IMR-90 (cell line): Measurements from ENCODE around the gene ZNF423. TPM values are rescaled to one million over a fixed set of nuclear protein-coding genes. Genes with fewer than 3 reads are reported as not detected.

Experiments used
- ATAC-seq: fragments of 200-7000 bp; cut with Tn5 transposase; 2 replicates; pipeline ENCODE4 v1.9.1; 2020; ENCODE audit warnings: low read depth, mild to moderate bottlenecking, moderate library complexity
- BruUV-seq: library from RNA; stranded (reverse); fragments of 400-500 nt; replicated peaks from 2 replicates; lab custom pipeline; 2021; lab: Mats Ljungman, UMichigan
- CTCF ChIA-PET: fragments of 300-600 bp; formaldehyde crosslinking; extraction: SDS; loops from one replicate; lab custom pipeline; 2021; ENCODE audit warnings: antibody characterized with exemption; lab: Yijun Ruan, JAX
- POLR2A ChIA-PET: fragments of 300-600 bp; sonication (Branson Sonifier 250); formaldehyde crosslinking; loops from one replicate; lab custom pipeline; 2022; ENCODE audit warnings: antibody characterized with exemption; ENCODE audit not compliant: unreplicated experiment; lab: Charles Lee
- DNase-seq: peaks from one replicate; pipeline ENCODE4 v3.0.0; 2013
- H2AFZ ChIP-seq: replicated peaks from 2 replicates; pipeline ENCODE3; 2013; ENCODE audit warnings: low read length, mild to moderate bottlenecking; ENCODE audit not compliant: poor library complexity
- H2AK5ac ChIP-seq: 2 replicates; pipeline ENCODE4 v1.6.1; 2013; ENCODE audit warnings: low read depth, low read length, inconsistent platforms
- H2AK9ac ChIP-seq: replicated peaks from 2 replicates; pipeline ENCODE3; 2013; ENCODE audit warnings: mild to moderate bottlenecking, low read depth, low read length, moderate library complexity; ENCODE audit not compliant: poor library complexity
- H2BK120ac ChIP-seq: 2 replicates; pipeline ENCODE4 v1.6.1; 2013; ENCODE audit warnings: low read depth, low read length, inconsistent platforms
- H2BK15ac ChIP-seq: 3 replicates; pipeline ENCODE4 v1.6.1; 2013; ENCODE audit warnings: low read depth, low read length, inconsistent platforms
- H2BK20ac ChIP-seq: 2 replicates; pipeline ENCODE4 v1.6.1; 2013; ENCODE audit warnings: low read depth, mild to moderate bottlenecking, inconsistent platforms, low read length, moderate library complexity
- H2BK5ac ChIP-seq: 2 replicates; pipeline ENCODE4 v1.6.1; 2013; ENCODE audit warnings: mild to moderate bottlenecking, low read depth, low read length, inconsistent platforms; ENCODE audit not compliant: poor library complexity, severe bottlenecking
- H3K14ac ChIP-seq: replicated peaks from 2 replicates; pipeline ENCODE4 v1.6.1; 2013; ENCODE audit warnings: low read depth, low read length, inconsistent platforms
- H3K18ac ChIP-seq: 2 replicates; pipeline ENCODE4 v1.6.1; 2013; ENCODE audit warnings: low read depth, low read length, control low read depth
- H3K23ac ChIP-seq: 2 replicates; pipeline ENCODE4 v1.6.1; 2013; ENCODE audit warnings: low read depth, low read length, inconsistent platforms
- H3K27ac ChIP-seq: 2 replicates; pipeline ENCODE4 v1.5.1; 2013; ENCODE audit warnings: mild to moderate bottlenecking, control low read depth, low read length; ENCODE audit not compliant: insufficient read depth
- H3K27me3 ChIP-seq: 2 replicates; pipeline ENCODE4 v1.6.1; 2013; ENCODE audit warnings: low read length; ENCODE audit not compliant: control insufficient read depth, insufficient read depth
- H3K36me3 ChIP-seq: 2 replicates; pipeline ENCODE4 v1.6.1; 2013; ENCODE audit warnings: low read length, mixed read lengths; ENCODE audit not compliant: control insufficient read depth, insufficient read depth
- H3K4ac ChIP-seq: 2 replicates; pipeline ENCODE4 v1.6.1; 2013; ENCODE audit warnings: low read depth, low read length, inconsistent platforms
- H3K4me1 ChIP-seq: 2 replicates; pipeline ENCODE4 v1.6.1; 2013; ENCODE audit warnings: low read length, mixed read lengths; ENCODE audit not compliant: control insufficient read depth, insufficient read depth
- H3K4me2 ChIP-seq: 2 replicates; pipeline ENCODE4 v1.6.1; 2013; ENCODE audit warnings: low read depth, mild to moderate bottlenecking, control low read depth, low read length, moderate library complexity
- H3K4me3 ChIP-seq: 2 replicates; pipeline ENCODE4 v1.5.1; 2013; ENCODE audit warnings: low read depth, mild to moderate bottlenecking, control low read depth, low read length, moderate library complexity; ENCODE audit not compliant: insufficient read depth
- H3K56ac ChIP-seq: 2 replicates; pipeline ENCODE4 v1.6.1; 2013; ENCODE audit warnings: low read length, inconsistent platforms; ENCODE audit not compliant: insufficient read depth; ENCODE audit errors: extremely low read depth
- H3K79me1 ChIP-seq, 2 experiments: 2 replicates each; pipeline ENCODE4 v1.6.1; 2013; ENCODE audit warnings: low read length in 2 of 2, inconsistent platforms in 1 of 2, low read depth in 1 of 2
- H3K9ac ChIP-seq: 2 replicates; pipeline ENCODE4 v1.6.1; 2013; ENCODE audit warnings: low read depth, low read length, control low read depth
- H3K9me1 ChIP-seq: 2 replicates; pipeline ENCODE4 v1.6.1; 2013; ENCODE audit warnings: low read length, inconsistent platforms; ENCODE audit not compliant: insufficient read depth
- H3K9me3 ChIP-seq: 2 replicates; pipeline ENCODE4 v1.6.1; 2013; ENCODE audit warnings: low read length; ENCODE audit not compliant: control insufficient read depth, insufficient read depth
- H4K20me1 ChIP-seq: 2 replicates; pipeline ENCODE4 v1.6.1; 2013; ENCODE audit warnings: low read length, inconsistent platforms; ENCODE audit not compliant: insufficient read depth
- H4K5ac ChIP-seq: 2 replicates; pipeline ENCODE4 v1.6.1; 2013; ENCODE audit warnings: mild to moderate bottlenecking, low read depth, low read length, control low read depth
- H4K8ac ChIP-seq, 2 experiments: 2 replicates each; pipeline ENCODE4 v1.6.1; 2013; ENCODE audit warnings: low read depth in 2 of 2, low read length in 2 of 2, control low read depth in 1 of 2, inconsistent platforms in 1 of 2
- H4K91ac ChIP-seq: 2 replicates; pipeline ENCODE4 v1.6.1; 2013; ENCODE audit warnings: low read depth, low read length, inconsistent platforms; ENCODE audit not compliant: insufficient read depth
- BHLHE40 ChIP-seq: fragments of 150-350 bp; IDR thresholded peaks from 2 replicates; pipeline ENCODE4 v1.6.1; 2016; ENCODE audit warnings: mild to moderate bottlenecking, low read depth, low read length
- CEBPB ChIP-seq: IDR thresholded peaks from 2 replicates; pipeline ENCODE4 v1.6.1; 2012; ENCODE audit warnings: low read depth, low read length, improper control_type of control experiment
- CHD1 ChIP-seq: IDR thresholded peaks from 2 replicates; pipeline ENCODE4 v1.6.1; 2012; ENCODE audit warnings: low read depth, low read length, improper control_type of control experiment
- CTCF ChIP-seq: conservative IDR thresholded peaks from 2 replicates; pipeline ENCODE4 v1.5.1; 2012; ENCODE audit warnings: mild to moderate bottlenecking, low read depth, low read length, improper control_type of control experiment
- MAFK ChIP-seq: IDR thresholded peaks from 2 replicates; pipeline ENCODE4 v1.6.1; 2012; ENCODE audit warnings: low read depth, low read length, improper control_type of control experiment
- MXI1 ChIP-seq: IDR thresholded peaks from 2 replicates; pipeline ENCODE4 v1.6.1; 2012; ENCODE audit warnings: low read depth, mild to moderate bottlenecking, low read length, moderate library complexity, borderline replicate concordance
- NFE2L2 ChIP-seq: fragments of 150-350 bp; IDR thresholded peaks from 2 replicates; pipeline ENCODE4 v1.6.1; 2016; ENCODE audit warnings: low read depth, mild to moderate bottlenecking, low read length
- POLR2A ChIP-seq: IDR thresholded peaks from 2 replicates; pipeline ENCODE4 v1.6.1; 2012; ENCODE audit warnings: mild to moderate bottlenecking, low read depth, low read length
- RCOR1 ChIP-seq: IDR thresholded peaks from 2 replicates; pipeline ENCODE4 v1.6.1; 2012; ENCODE audit warnings: mild to moderate bottlenecking, low read length, improper control_type of control experiment; ENCODE audit not compliant: insufficient replicate concordance
- USF2 ChIP-seq: fragments of 150-350 bp; IDR thresholded peaks from 2 replicates; pipeline ENCODE4 v1.6.1; 2017; ENCODE audit warnings: mild to moderate bottlenecking, antibody characterized with exemption, low read length, low read depth
- dilution Hi-C: fragments of 300-500 bp; cut with HindIII; formaldehyde crosslinking; loops from one replicate; pipeline ENCODE4 v1.14.3; 2018; ENCODE audit warnings: low sequenced_read_pairs; ENCODE audit not compliant: unreplicated experiment
- in situ Hi-C: fragments of 300-500 bp; cut with MboI; formaldehyde crosslinking; loops from 3 replicates; pipeline ENCODE4 v1.14.3; 2019; ENCODE audit warnings: low sequenced_read_pairs, inconsistent platforms, mixed read lengths
- intact Hi-C: fragments of 100-400 bp; cut with micrococcal nuclease; formaldehyde crosslinking; loops from 2 replicates; pipeline ENCODE4 v1.10.0; 2022
- polyA plus RNA-seq, 3 experiments: library from polyadenylated mRNA; depleted of rRNA; stranded (reverse); fragments of >200 nt; gene quantifications; 2 replicates each; pipeline ENCODE4 v1.2.3, GENCODE V29; 2012; ENCODE audit warnings: low replicate concordance in 1 of 3
- total RNA-seq: library from RNA; depleted of rRNA; stranded (reverse); fragments of >200 nt; gene quantifications from 2 replicates; pipeline ENCODE4 v1.2.3, GENCODE V29; 2012

ZNF423 gene
- total and polyA plus RNA-seq, 2 of the 4 experiments (the other 2 are of a cell fraction) = under 0.01 to 0.10 TPM

- Histone ChIP-seq H3K18ac (no peak overlapping the region), H4K20me1 (no peaks in the 10 kb centered on the region), H3K4me2 (no peak overlapping the region), H3K14ac (no peak overlapping the region), H2BK120ac (no peak overlapping the region), H3K27ac (no peak overlapping the region), H3K23ac (no peak overlapping the region), H2AFZ (no peak overlapping the region), H3K56ac (no peak overlapping the region), H2BK15ac (no peak overlapping the region), H3K9me3 (no peaks in the 10 kb centered on the region), H4K91ac (no peak overlapping the region), H2BK20ac (no peak overlapping the region), H3K36me3 (no peaks in the 10 kb centered on the region), H3K79me1 (no peaks in the 10 kb centered on the region), H4K5ac (no peak overlapping the region), H2BK5ac (no peak overlapping the region), H2AK9ac (no peak overlapping the region), H3K9me1 (peaks cover 4% of the 10 kb centered on the region; the same call in 1 of the 2 replicates), H3K4me3 (no peak overlapping the region), H4K8ac (no peak overlapping the region), H3K27me3 (no peaks in the 10 kb centered on the region; the same call in 1 of the 2 replicates), H3K4ac (no peak overlapping the region), H3K9ac (no peak overlapping the region), H3K4me1 (no peaks in the 10 kb centered on the region), H2AK5ac (no peak overlapping the region)
- ATAC-seq = no peak
- POLR2A ChIA-PET = no interaction called here
- CTCF ChIA-PET = no interaction called here
- TF ChIP-seq MAFK (no peak), POLR2A (no peak), RCOR1 (no peak), BHLHE40 (no peak), CEBPB (no peak), NFE2L2 (no peak), CTCF (no peak), CHD1 (no peak), USF2 (no peak), MXI1 (no peak)
- no peak for DNase-seq
- no TSS peak for BruUV-seq
- in situ Hi-C loops (no loop called here), dilution Hi-C loops (no loop called here), intact Hi-C loops (no loop called here)
Observed at GRCh38 chr16:49478616-49479015, 377.3 kb downstream of the ZNF423 start.
